K562 (cell line): Measurements from ENCODE around the gene CCDC174. TPM values are rescaled to one million over a fixed set of nuclear protein-coding genes. Genes with fewer than 3 reads are reported as not detected.

ENCODE experiments used
- CAMTA2 ChIP-seq: fragments of 250-450 bp; sonication (Bioruptor Pico); conservative IDR thresholded peaks from 2 replicates; pipeline ENCODE4 v1.5.1; 2022
- CHCHD3 ChIP-seq: fragments of 250-450 bp; sonication (Bioruptor Pico); IDR thresholded peaks from 2 replicates; pipeline ENCODE4 v2.1.2; 2022; ENCODE audit warnings: mild to moderate bottlenecking
- JUN ChIP-seq, 2 experiments: sonication (generic) in 1 of 2; formaldehyde crosslinking in 1 of 2; IDR thresholded peaks; 2 replicates each; pipeline versions ENCODE4 v1.6.1 to v1.8.0; 2012 to 2022; ENCODE audit warnings: borderline replicate concordance in 2 of 2, mild to moderate bottlenecking in 2 of 2, improper control_type of control experiment in 1 of 2, low read depth in 1 of 2, low read length in 1 of 2, missing genetic modification reagents in 1 of 2
- KAT2B ChIP-seq: IDR thresholded peaks from one replicate; pipeline ENCODE4 v1.6.1; 2012; ENCODE audit warnings: low read depth, mild to moderate bottlenecking, control low read depth, inconsistent platforms, low read length, moderate library complexity
- KHSRP ChIP-seq: fragments of 450-650 bp; IDR thresholded peaks from 2 replicates; pipeline ENCODE4 v1.6.1; 2017
- MXI1 ChIP-seq: IDR thresholded peaks from 2 replicates; pipeline ENCODE4 v1.6.1; 2011; ENCODE audit warnings: low read depth, mild to moderate bottlenecking, improper control_type of control experiment, low read length
- SNIP1 ChIP-seq: fragments of 450-650 bp; IDR thresholded peaks from 2 replicates; pipeline ENCODE4 v1.7.1; 2017; ENCODE audit warnings: low read depth, mild to moderate bottlenecking
- ZFP91 ChIP-seq: sonication (generic); formaldehyde crosslinking; IDR thresholded peaks from 2 replicates; pipeline ENCODE4 v1.8.0; 2022; ENCODE audit warnings: mild to moderate bottlenecking, missing genetic modification reagents
- ZNF121 ChIP-seq: sonication (generic); formaldehyde crosslinking; conservative IDR thresholded peaks from 2 replicates; pipeline ENCODE4 v1.8.0; 2022; ENCODE audit warnings: missing genetic modification reagents
- polyA plus RNA-seq, 8 experiments: library from polyadenylated mRNA; depleted of rRNA in 4 of 8; stranded (reverse) in 5 of 8; unstranded in 3 of 8; fragments of >200 nt; fragmentation: Nextera tagmentation in 2 of 8; fragmentation: Illumina TruSeq in 1 of 8; extraction: Ambion mirVana in 2 of 8; extraction: Trizol in 1 of 8; gene quantifications; 2 replicates each; pipeline versions ENCODE4 v1.2.1 to v1.2.3, GENCODE V29; 2011 to 2014; ENCODE audit warnings: inconsistent platforms in 1 of 8, missing spikeins in 1 of 8
- total RNA-seq, 7 experiments: library from RNA; depleted of rRNA in 6 of 7; stranded (reverse); fragments of >200 nt in 6 of 7; fragmentation: Illumina TruSeq in 2 of 7; extraction: Trizol in 2 of 7; gene quantifications; 2 replicates each; pipeline versions ENCODE4 v1.2.1 to v1.2.3, GENCODE V29; 2011 to 2021; ENCODE audit warnings: low replicate concordance in 1 of 7
- TF ChIP-seq, protein P1 (sequence below), 2 experiments: fragments of 450-650 bp; IDR thresholded peaks; 2 replicates each; pipeline ENCODE4 v1.6.1; 2016; ENCODE audit warnings: mild to moderate bottlenecking in 2 of 2, borderline replicate concordance in 1 of 2, low read depth in 1 of 2, moderate library complexity in 1 of 2
- TF ChIP-seq, protein P2 (sequence below): fragments of 250-450 bp; sonication (Bioruptor Pico); IDR thresholded peaks from 2 replicates; pipeline ENCODE4 v1.8.0; 2022; ENCODE audit warnings: moderate library complexity, mild to moderate bottlenecking, inconsistent platforms
- TF ChIP-seq, protein P3 (sequence below): sonication (generic); formaldehyde crosslinking; IDR thresholded peaks from 2 replicates; pipeline ENCODE4 v1.4.0; 2020; ENCODE audit warnings: mild to moderate bottlenecking, missing genetic modification reagents

Gene CCDC174
- total and polyA plus RNA-seq, 9 of the 15 experiments (the other 6 are each of a cell fraction or from before 2014, with no cell fraction given) = 7.4 to 41.0 (median 28.5) TPM

GRCh38 chr3:14651440-14652251 is at the start of gene CCDC174 (continued):
- TF ChIP-seq JUN (IDR thresholded peaks at IDR 0.05; ENCODE audit: borderline replicate concordance, low read depth, low read length) = peak; percentile 85
- 0 out of 2 replicates have a peak, but pooled peaks have one; percentile 70 for TF ChIP-seq JUN (CRISPR knock-in tag; IDR thresholded peaks at IDR 0.05; ENCODE audit: borderline replicate concordance)
- TF ChIP-seq, protein P1, sequence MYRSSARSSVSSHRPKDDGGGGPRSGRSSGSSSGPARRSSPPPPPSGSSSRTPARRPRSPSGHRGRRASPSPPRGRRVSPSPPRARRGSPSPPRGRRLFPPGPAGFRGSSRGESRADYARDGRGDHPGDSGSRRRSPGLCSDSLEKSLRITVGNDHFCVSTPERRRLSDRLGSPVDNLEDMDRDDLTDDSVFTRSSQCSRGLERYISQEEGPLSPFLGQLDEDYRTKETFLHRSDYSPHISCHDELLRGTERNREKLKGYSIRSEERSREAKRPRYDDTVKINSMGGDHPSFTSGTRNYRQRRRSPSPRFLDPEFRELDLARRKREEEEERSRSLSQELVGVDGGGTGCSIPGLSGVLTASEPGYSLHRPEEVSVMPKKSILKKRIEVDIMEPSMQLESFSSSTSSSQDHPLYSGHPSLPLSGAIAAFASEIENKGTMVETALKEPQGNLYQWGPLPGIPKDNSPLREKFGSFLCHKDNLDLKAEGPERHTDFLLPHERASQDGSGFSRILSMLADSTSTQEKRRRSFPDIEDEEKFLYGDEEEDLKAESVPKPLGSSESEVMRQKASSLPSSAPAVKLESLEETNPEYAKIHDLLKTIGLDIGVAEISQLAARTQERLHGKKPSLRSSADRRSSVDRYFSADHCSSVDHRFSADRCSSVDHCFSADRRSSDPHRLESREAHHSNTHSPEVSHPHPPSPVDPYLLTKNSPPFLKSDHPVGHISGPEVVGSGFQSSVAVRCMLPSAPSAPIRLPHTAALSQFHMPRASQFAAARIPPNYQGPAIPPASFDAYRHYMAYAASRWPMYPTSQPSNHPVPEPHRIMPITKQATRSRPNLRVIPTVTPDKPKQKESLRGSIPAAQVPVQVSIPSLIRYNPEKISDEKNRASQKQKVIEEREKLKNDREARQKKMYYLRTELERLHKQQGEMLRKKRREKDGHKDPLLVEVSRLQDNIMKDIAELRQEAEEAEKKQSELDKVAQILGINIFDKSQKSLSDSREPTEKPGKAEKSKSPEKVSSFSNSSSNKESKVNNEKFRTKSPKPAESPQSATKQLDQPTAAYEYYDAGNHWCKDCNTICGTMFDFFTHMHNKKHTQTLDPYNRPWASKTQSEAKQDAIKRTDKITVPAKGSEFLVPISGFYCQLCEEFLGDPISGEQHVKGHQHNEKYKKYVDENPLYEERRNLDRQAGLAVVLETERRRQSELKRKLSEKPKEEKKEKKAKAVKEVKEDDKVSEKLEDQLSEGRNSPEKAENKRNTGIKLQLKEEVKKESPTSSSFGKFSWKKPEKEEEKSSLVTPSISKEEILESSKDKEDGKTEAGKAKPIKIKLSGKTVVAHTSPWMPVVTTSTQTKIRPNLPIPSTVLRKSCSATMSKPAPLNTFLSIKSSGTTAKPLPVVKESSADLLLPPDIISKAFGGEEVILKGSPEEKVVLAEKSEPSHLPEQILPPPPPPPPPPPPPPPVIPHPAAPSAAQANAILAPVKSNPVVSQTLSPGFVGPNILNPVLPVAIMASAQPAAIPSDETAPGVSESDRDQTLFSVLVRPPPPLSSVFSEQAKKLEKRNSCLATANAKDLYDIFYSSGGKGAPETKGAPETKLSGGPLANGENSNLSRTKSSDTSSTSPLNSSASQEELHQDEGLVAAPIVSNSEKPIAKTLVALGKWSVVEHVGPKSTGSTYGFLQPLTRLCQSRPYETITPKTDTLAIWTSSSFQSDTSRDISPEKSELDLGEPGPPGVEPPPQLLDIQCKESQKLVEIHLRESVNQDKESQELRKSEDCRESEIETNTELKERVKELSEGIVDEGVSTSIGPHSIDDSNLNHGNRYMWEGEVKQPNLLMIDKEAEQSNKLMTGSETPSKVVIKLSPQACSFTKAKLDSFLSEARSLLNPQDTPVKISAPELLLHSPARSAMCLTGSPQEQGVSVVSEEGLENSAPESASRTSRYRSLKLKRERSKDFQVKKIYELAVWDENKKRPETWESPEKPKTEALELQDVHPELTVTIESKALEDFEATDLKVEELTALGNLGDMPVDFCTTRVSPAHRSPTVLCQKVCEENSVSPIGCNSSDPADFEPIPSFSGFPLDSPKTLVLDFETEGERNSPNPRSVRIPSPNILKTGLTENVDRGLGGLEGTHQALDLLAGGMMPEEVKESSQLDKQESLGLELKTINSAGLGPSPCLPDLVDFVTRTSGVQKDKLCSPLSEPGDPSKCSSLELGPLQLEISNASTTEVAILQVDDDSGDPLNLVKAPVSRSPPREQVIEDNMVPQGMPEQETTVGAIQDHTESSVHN (IDR thresholded peaks at IDR 0.05; ENCODE audit: borderline replicate concordance in 1 of 2, low read depth in 1 of 2) = no peak
- TF ChIP-seq KHSRP = peak; percentile 68; the same call in 1 of the 2 replicates
- TF ChIP-seq CHCHD3 (CRISPR knock-in tag) = peak; percentile 71; the same call in 1 of the 2 replicates
- TF ChIP-seq, protein P2, sequence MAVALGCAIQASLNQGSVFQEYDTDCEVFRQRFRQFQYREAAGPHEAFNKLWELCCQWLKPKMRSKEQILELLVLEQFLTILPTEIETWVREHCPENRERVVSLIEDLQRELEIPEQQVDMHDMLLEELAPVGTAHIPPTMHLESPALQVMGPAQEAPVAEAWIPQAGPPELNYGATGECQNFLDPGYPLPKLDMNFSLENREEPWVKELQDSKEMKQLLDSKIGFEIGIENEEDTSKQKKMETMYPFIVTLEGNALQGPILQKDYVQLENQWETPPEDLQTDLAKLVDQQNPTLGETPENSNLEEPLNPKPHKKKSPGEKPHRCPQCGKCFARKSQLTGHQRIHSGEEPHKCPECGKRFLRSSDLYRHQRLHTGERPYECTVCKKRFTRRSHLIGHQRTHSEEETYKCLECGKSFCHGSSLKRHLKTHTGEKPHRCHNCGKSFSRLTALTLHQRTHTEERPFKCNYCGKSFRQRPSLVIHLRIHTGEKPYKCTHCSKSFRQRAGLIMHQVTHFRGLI (CRISPR knock-in tag) = no peak; the same call in 1 of the 2 replicates
- TF ChIP-seq MXI1 = peak; percentile 33; the same call in 1 of the 2 replicates
- no peak for TF ChIP-seq SNIP1
- TF ChIP-seq CAMTA2 (CRISPR knock-in tag) = no peak
- no peak for TF ChIP-seq KAT2B
- no peak for TF ChIP-seq ZNF121 (CRISPR knock-in tag)
- TF ChIP-seq, protein P3, sequence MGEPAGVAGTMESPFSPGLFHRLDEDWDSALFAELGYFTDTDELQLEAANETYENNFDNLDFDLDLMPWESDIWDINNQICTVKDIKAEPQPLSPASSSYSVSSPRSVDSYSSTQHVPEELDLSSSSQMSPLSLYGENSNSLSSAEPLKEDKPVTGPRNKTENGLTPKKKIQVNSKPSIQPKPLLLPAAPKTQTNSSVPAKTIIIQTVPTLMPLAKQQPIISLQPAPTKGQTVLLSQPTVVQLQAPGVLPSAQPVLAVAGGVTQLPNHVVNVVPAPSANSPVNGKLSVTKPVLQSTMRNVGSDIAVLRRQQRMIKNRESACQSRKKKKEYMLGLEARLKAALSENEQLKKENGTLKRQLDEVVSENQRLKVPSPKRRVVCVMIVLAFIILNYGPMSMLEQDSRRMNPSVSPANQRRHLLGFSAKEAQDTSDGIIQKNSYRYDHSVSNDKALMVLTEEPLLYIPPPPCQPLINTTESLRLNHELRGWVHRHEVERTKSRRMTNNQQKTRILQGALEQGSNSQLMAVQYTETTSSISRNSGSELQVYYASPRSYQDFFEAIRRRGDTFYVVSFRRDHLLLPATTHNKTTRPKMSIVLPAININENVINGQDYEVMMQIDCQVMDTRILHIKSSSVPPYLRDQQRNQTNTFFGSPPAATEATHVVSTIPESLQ (CRISPR knock-in tag) = no peak
- no peak for TF ChIP-seq ZFP91 (CRISPR knock-in tag)
